Measurements from ENCODE around the gene UBE2M.

- no peak for TF ChIP-seq POLR2AphosphoS5 (IDR thresholded peaks at IDR 0.05; ENCODE audit: borderline replicate concordance, low read depth, low read length)
- no peak for TF ChIP-seq EZH2 (IDR thresholded peaks at IDR 0.05)
- no peak for TF ChIP-seq FOXP2 (optimal IDR thresholded peaks at IDR 0.05; ENCODE audit: control extremely low read depth, extremely low read length, insufficient read depth)
Measured at GRCh38 chr19:58560007-58560887, 1.8 kb upstream of the UBE2M start.

All from SK-N-MC (cell line).